Measurements from ENCODE around the gene TMEM134. TPM values are rescaled to one million over a fixed set of nuclear protein-coding genes. Genes with fewer than 3 reads are reported as not detected.

Gene TMEM134
- total RNA-seq, 1 experiment from 2014 or later: 52.2 TPM

GRCh38 chr11:67440229-67441097, 28.6 kb downstream of the TMEM134 start:
- ChIA-PET POLR2A (no interaction called here), CTCF (no interaction called here)
- Histone ChIP-seq H3K27me3 (replicated peaks; ENCODE audit: control insufficient read depth, insufficient read depth, low read length) (no peaks in the 10 kb centered on the region), H3K4me1 (peaks cover 20% of the 10 kb centered on the region), H3K4me3 (ENCODE audit: low read depth, low read length) (no peak overlapping the region), H3K9me3 (no peaks in the 10 kb centered on the region), H3K36me3 (ENCODE audit: control insufficient read depth, insufficient read depth, low read length) (peaks cover 21% of the 10 kb centered on the region)
- H3K4me1 Mint-ChIP-seq (ENCODE audit: low read depth, unreplicated experiment): peaks cover 6% of the 10 kb centered on the region
- DNase-seq: no peak
- no peaks in the 10 kb centered on the region for H3K9me3 Mint-ChIP-seq (ENCODE audit: unreplicated experiment)
- H3K27ac Mint-ChIP-seq (ENCODE audit: unreplicated experiment): peak overlapping the region; percentile 22
- H3K4me3 Mint-ChIP-seq (ENCODE audit: unreplicated experiment): peak overlapping the region; percentile 34
- peaks cover 86% of the 10 kb centered on the region for H3K36me3 Mint-ChIP-seq (ENCODE audit: insufficient read depth, unreplicated experiment)
- no TSS peak for BruUV-seq (replicated peaks)
- intact Hi-C loops (cut with micrococcal nuclease; ENCODE audit: unreplicated experiment): loop anchor here (5.0 kb wide), 1 partner anchor 67 kb away; the partner anchor contains the start of genes CDK2AP2 and PITPNM1
- no peak for TF ChIP-seq CTCF (IDR thresholded peaks at IDR 0.05; ENCODE audit: insufficient read depth in 1 of 2, low read depth in 1 of 2, low read length in 1 of 2, severe bottlenecking in 1 of 2, unreplicated experiment in 1 of 2)
- H3K27me3 Mint-ChIP-seq (ENCODE audit: insufficient read depth, unreplicated experiment): no peaks in the 10 kb centered on the region

GRCh38 chr11:67439321-67440228, 29.5 kb downstream of the TMEM134 start:
- no peaks in the 10 kb centered on the region for H3K9me3 Mint-ChIP-seq (ENCODE audit: unreplicated experiment)
- TF ChIP-seq CTCF (IDR thresholded peaks at IDR 0.05; ENCODE audit: insufficient read depth in 1 of 2, low read depth in 1 of 2, low read length in 1 of 2, severe bottlenecking in 1 of 2, unreplicated experiment in 1 of 2): peak in 1 of 2 experiments; percentile 38
- POLR2A ChIA-PET: interaction anchor here (0.6 to 0.8 kb wide), 2 partner anchors 11 to 43 kb away, joined by 4 read pairs; partner anchors contain the start of genes AIP and RPS6KB2
- H3K36me3 Mint-ChIP-seq (ENCODE audit: insufficient read depth, unreplicated experiment): peaks cover 89% of the 10 kb centered on the region
- H3K4me3 Mint-ChIP-seq (ENCODE audit: unreplicated experiment): peak overlapping the region; percentile 2
- no peaks in the 10 kb centered on the region for H3K4me1 Mint-ChIP-seq (ENCODE audit: low read depth, unreplicated experiment)
- CTCF ChIA-PET: interaction anchor here (1.1 to 2.0 kb wide), 2 partner anchors 30 to 38 kb away, joined by 3 to 6 read pairs; partner anchors contain the start of gene PPP1CA
- no peaks in the 10 kb centered on the region for H3K27me3 Mint-ChIP-seq (ENCODE audit: insufficient read depth, unreplicated experiment)
- no peaks in the 10 kb centered on the region for H3K9me3 ChIP-seq
- peak overlapping the region; percentile 22 for H3K27ac Mint-ChIP-seq (ENCODE audit: unreplicated experiment)
- H3K36me3 ChIP-seq (ENCODE audit: control insufficient read depth, insufficient read depth, low read length): peaks cover 23% of the 10 kb centered on the region
- H3K4me1 ChIP-seq: peaks cover 16% of the 10 kb centered on the region
- no TSS peak for BruUV-seq (replicated peaks)
- H3K27me3 ChIP-seq (replicated peaks; ENCODE audit: control insufficient read depth, insufficient read depth, low read length): no peaks in the 10 kb centered on the region
- intact Hi-C loops (cut with micrococcal nuclease; ENCODE audit: unreplicated experiment): loop anchor here (5.0 kb wide), 1 partner anchor 68 kb away; the partner anchor contains the start of genes CDK2AP2 and PITPNM1
- DNase-seq: peak in 1 of 2 experiments; percentile 68
- H3K4me3 ChIP-seq (ENCODE audit: low read depth, low read length): no peak overlapping the region

Data from Caco-2 (cell line).